CD4-positive, alpha-beta T cell treated with Interleukin-6 for 4 hours (primary cell): ENCODE data around the gene PPP1R3D.
"Not testable (repeated sequence)": the region's sequence is repeated elsewhere in the genome, so short reads cannot be mapped to it uniquely, and the experiment has no call there.

Experiments used
- DNase-seq: peaks from one replicate; pipeline ENCODE4 v3.0.0-alpha.2; 2020; ENCODE audit warnings: mixed read lengths

Gene PPP1R3D

DNA sequence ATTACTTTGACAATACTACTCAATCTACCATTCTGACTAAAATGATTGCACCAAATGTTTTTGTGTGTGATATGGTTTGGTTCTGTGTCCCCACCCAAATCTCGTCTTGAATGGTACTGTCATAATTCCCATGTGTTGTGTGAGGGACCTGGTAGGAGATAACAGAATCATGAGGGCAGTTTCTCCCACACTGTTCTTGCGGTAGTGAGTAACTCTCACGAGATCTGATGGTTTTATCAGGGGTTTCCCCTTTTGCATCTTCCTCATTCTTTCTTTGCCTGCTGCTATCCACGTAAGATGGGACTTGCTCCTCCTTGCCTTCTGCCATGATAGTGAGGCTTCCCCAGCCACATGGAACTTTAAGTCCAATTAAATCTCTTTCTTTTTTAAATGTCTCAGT, 27.5 kb downstream of the PPP1R3D start:
- no peak for DNase-seq

DNA sequence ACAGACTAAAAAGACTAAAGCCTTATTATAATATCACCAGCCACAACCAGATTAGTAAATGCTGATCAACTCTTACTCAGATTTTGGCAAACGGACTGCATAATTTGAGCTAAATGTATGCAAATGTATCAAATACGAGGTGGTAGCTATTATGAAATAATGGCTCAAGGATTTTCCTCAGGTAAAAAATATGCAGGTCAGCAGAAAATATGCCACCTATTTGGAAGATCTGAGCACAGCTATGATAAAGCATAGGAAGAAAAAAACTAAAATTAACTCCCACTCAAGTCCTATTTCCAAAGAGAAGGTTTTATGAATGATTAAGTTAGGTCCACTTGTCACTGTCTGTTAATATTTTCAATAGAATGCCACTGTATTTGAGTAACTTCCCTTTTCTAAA, 29.1 kb downstream of the PPP1R3D start:
- no peak for DNase-seq

DNA sequence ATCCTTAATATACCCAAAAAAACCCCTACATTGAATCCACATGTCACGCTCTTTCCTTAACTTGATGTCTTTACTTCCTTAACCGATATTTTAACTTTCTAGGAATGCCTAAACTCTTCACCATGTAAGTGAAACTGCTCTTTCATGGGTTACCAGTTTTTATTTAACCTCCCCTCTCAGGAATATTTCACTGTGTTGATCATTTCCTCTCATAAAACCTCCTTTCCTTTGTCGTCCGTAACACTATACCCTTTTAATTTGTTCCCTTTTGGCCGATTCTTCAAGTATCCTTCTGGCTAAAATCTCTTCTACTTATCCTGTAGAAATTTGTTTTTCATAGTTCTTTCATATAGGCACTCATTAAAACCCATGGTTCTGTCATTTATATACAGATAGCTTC, 31.2 kb downstream of the PPP1R3D start:
- DNase-seq = no peak

DNA sequence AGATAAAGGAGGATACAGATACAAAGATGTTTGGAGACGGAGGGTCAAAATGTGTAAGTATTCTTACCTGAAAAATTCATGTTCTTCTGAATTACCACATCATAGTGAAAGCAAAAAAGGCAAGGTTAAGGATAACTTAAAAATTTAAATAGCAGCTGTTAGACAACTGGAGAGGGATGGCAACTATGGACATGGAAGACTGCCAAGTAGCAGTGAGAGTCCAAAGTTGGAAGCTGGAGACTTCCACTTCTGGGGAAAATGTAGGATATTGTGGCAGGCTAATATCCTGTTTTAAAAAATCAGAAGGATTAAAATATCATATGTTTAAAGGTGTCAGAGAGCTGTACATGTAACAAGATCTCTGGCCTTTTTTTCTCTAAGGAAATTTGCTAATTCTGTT, 36.5 kb downstream of the PPP1R3D start:
- no peak for DNase-seq

DNA sequence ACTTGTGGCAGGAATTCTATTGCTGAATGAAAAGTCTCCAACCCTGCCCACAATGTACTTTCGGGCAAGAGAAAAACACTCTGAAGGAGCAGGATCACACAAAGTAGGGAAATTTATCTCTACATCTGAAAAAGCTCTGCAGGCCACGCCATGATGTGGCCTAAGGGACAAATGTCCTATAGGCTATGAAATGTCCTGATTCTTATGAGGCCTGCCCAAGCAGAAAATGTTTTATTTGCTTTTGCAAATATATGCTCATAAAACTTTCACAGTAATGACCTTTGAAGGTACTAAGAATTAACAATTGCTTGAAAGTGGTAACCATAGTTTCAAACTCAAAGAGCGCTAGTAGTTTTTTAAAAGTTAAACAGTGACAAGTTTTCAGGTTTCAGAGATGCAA, 37.6 kb downstream of the PPP1R3D start:
- DNase-seq = no peak

DNA sequence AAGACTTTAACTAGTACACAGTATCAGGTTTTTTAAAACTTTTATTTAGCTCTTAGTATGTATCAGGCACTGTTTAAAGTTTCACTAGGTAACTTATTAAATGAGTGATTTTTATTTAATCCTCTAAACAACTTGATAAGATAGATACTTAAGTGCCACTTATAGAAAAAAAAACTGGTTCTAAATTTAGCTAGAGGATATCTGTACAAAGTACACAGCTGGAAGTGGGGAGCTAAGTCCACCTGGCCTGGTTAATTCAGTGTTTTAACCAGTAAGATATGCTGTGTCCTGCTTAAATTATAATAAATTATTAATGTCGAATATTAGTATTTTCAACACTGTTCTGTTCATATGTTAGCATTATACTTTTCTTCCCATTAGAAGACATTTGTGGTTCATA, 44.2 kb downstream of the PPP1R3D start:
- no peak for DNase-seq

DNA sequence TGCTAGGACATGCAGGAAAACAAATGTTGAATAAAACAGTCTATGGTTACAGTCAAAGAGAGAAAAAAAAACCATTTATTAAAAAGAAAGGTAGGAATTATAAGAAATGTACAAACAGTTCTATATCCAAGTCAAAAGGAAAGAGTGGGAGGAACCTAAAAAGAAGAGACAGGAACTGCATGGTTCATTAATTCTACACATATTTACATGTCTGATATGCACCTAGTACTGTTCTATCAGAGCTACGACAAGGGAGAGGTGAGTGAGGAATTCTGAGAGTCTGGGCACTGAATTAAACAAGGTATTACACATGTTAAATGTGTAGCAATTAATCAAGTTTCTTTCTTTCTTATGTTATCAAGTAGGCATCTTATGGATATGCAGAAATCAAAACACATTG, 48.5 kb downstream of the PPP1R3D start:
- DNase-seq = no peak

DNA sequence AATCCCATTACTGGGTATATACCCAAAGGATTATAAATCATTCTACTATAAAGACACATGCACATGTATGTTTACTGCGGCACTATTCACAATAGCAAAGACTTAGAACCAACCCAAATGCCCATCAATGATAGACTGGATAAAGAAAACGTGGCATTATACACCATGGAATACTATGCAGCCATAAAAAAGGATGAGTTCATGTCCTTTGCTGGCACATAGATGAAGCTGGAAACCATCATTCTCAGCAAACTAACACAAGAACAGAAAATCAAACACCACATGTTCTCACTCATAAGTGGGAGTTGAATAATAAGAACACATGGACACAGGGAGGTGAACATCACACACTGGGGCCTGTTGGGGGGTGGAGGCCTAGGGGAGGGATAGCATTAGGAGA, 50.1 kb downstream of the PPP1R3D start:
- DNase-seq = not testable (repeated sequence)

DNA sequence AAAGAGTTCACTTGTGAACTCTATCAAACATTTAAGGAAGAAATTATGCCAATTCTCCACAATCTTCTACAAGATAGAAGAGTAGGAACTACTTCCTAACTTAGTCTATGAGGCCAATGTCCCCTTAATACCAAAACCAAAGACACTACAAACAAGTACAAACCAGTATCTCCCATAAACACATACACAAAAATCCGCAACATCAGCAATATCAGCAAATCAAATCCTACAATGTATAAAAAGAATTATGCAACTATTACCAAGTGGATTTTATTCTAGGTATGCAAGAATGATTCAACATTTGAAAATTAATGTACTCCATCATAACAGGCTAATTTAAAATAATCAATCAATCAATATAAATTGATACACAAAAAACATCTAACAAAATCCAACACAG, 52.1 kb downstream of the PPP1R3D start:
- DNase-seq = no peak
